MM.1S (cell line): ENCODE measurements around the gene MS4A15.

Source experiments
- DNase-seq: peaks from one replicate; pipeline ENCODE4 v3.0.0-alpha.2; 2015
- H2AFZ ChIP-seq: fragments of 300-600 bp; sonication (generic); 2 replicates; pipeline ENCODE4 v1.6.0; 2016; ENCODE audit warnings: antibody characterized with exemption, low read length
- H3F3A ChIP-seq: fragments of 300-600 bp; sonication (generic); 2 replicates; pipeline ENCODE4 v1.6.1; 2016; ENCODE audit warnings: mild to moderate bottlenecking, antibody characterized with exemption, low read length, moderate library complexity, mixed read lengths; ENCODE audit not compliant: insufficient read depth
- H3K27ac ChIP-seq: fragments of 300-600 bp; sonication (generic); 2 replicates; pipeline ENCODE4 v1.5.1; 2016; ENCODE audit warnings: mild to moderate bottlenecking, low read length
- H3K27me3 ChIP-seq: fragments of 300-600 bp; sonication (generic); replicated peaks from 2 replicates; pipeline ENCODE4 v1.6.0; 2016; ENCODE audit warnings: low read length; ENCODE audit not compliant: insufficient read depth
- H3K36me3 ChIP-seq: fragments of 300-600 bp; sonication (generic); replicated peaks from 2 replicates; pipeline ENCODE4 v1.6.1; 2016; ENCODE audit warnings: mild to moderate bottlenecking, low read length, mixed read lengths; ENCODE audit not compliant: insufficient read depth
- H3K4me1 ChIP-seq: fragments of 300-600 bp; sonication (generic); 2 replicates; pipeline ENCODE4 v1.6.1; 2016; ENCODE audit warnings: low read length, mixed read lengths
- H3K4me2 ChIP-seq: fragments of 300-600 bp; sonication (generic); 2 replicates; pipeline ENCODE4 v1.6.0; 2016; ENCODE audit warnings: low read depth, low read length
- H3K4me3 ChIP-seq: fragments of 300-600 bp; sonication (generic); 2 replicates; pipeline ENCODE4 v1.5.1; 2016; ENCODE audit warnings: low read length, mixed read lengths
- H3K79me2 ChIP-seq: fragments of 300-600 bp; sonication (generic); 2 replicates; pipeline ENCODE4 v1.6.1; 2016; ENCODE audit warnings: mixed run types, low read length, mixed read lengths
- H3K9ac ChIP-seq: fragments of 300-600 bp; sonication (generic); 2 replicates; pipeline ENCODE4 v1.6.1; 2016; ENCODE audit warnings: low read length, mixed read lengths
- H3K9me2 ChIP-seq: fragments of 300-600 bp; sonication (generic); replicated peaks from 2 replicates; pipeline ENCODE4 v1.6.1; 2016; ENCODE audit warnings: mild to moderate bottlenecking, low read length, mixed read lengths; ENCODE audit not compliant: insufficient read depth
- H3K9me3 ChIP-seq: fragments of 300-600 bp; sonication (generic); replicated peaks from 2 replicates; pipeline ENCODE4 v1.6.1; 2016; ENCODE audit warnings: mild to moderate bottlenecking, low read length, mixed read lengths; ENCODE audit not compliant: insufficient read depth
- H4K20me1 ChIP-seq: fragments of 300-600 bp; sonication (generic); 2 replicates; pipeline ENCODE4 v1.6.1; 2016; ENCODE audit warnings: mild to moderate bottlenecking, low read length, moderate library complexity, mixed read lengths; ENCODE audit not compliant: insufficient read depth
- CTCF ChIP-seq: fragments of 300-600 bp; sonication (generic); IDR thresholded peaks from 2 replicates; pipeline ENCODE4 v1.5.1; 2016; ENCODE audit warnings: antibody characterized with exemption, low read length, mixed read lengths
- EZH2 ChIP-seq: fragments of 300-600 bp; sonication (generic); optimal IDR thresholded peaks from 2 replicates; pipeline ENCODE3; 2017; ENCODE audit warnings: low read depth, mild to moderate bottlenecking, antibody characterized with exemption, low read length, mixed read lengths
- EZH2phosphoT487 ChIP-seq: fragments of 300-600 bp; sonication (generic); IDR thresholded peaks from 2 replicates; pipeline ENCODE4 v1.6.1; 2018; ENCODE audit warnings: antibody characterized with exemption, low read length

MS4A15 gene

GRCh38 chr11:60809691-60810090 is 53.0 kb downstream of the MS4A15 start:
- H3F3A ChIP-seq, result no peaks in the 10 kb centered on the region
- H3K79me2 ChIP-seq, result no peaks in the 10 kb centered on the region
- H2AFZ ChIP-seq, result no peak overlapping the region
- DNase-seq, result no peak
- no peak overlapping the region for H3K4me3 ChIP-seq
- no peaks in the 10 kb centered on the region for H3K27me3 ChIP-seq
- H3K36me3 ChIP-seq, result no peaks in the 10 kb centered on the region
- H3K9me2 ChIP-seq, result no peaks in the 10 kb centered on the region
- TF ChIP-seq CTCF (no peak), EZH2phosphoT487 (no peak), EZH2 (no peak)
- H3K9ac ChIP-seq, result no peak overlapping the region
- no peak overlapping the region for H3K4me2 ChIP-seq
- H4K20me1 ChIP-seq, result no peaks in the 10 kb centered on the region
- no peaks in the 10 kb centered on the region for H3K4me1 ChIP-seq
- no peaks in the 10 kb centered on the region for H3K9me3 ChIP-seq
- H3K27ac ChIP-seq, result no peak overlapping the region

GRCh38 chr11:60810151-60810550 is 53.5 kb downstream of the MS4A15 start:
- no peaks in the 10 kb centered on the region for H4K20me1 ChIP-seq
- H3K9ac ChIP-seq, result no peak overlapping the region
- H3K36me3 ChIP-seq, result no peaks in the 10 kb centered on the region
- H3K9me3 ChIP-seq, result no peaks in the 10 kb centered on the region
- H3K79me2 ChIP-seq, result no peaks in the 10 kb centered on the region
- no peak overlapping the region for H3K4me3 ChIP-seq
- H2AFZ ChIP-seq, result no peak overlapping the region
- no peaks in the 10 kb centered on the region for H3F3A ChIP-seq
- DNase-seq, result no peak
- no peaks in the 10 kb centered on the region for H3K9me2 ChIP-seq
- H3K4me2 ChIP-seq, result no peak overlapping the region
- TF ChIP-seq CTCF, result no peak
- TF ChIP-seq EZH2phosphoT487, result no peak
- TF ChIP-seq EZH2, result no peak
- no peak overlapping the region for H3K27ac ChIP-seq
- no peaks in the 10 kb centered on the region for H3K4me1 ChIP-seq
- H3K27me3 ChIP-seq, result no peaks in the 10 kb centered on the region

- Histone ChIP-seq H3K4me2 (no peak overlapping the region), H3F3A (no peaks in the 10 kb centered on the region), H3K4me3 (no peak overlapping the region), H3K27me3 (no peaks in the 10 kb centered on the region), H3K79me2 (no peaks in the 10 kb centered on the region), H3K4me1 (no peaks in the 10 kb centered on the region), H3K9ac (no peak overlapping the region), H3K27ac (no peak overlapping the region), H3K36me3 (no peaks in the 10 kb centered on the region), H3K9me3 (no peaks in the 10 kb centered on the region), H2AFZ (no peak overlapping the region), H4K20me1 (no peaks in the 10 kb centered on the region), H3K9me2 (no peaks in the 10 kb centered on the region)
- TF ChIP-seq EZH2, result no peak
- TF ChIP-seq EZH2phosphoT487, result no peak
- no peak for TF ChIP-seq CTCF
- no peak for DNase-seq
These were observed 53.9 kb downstream of the MS4A15 start for GRCh38 chr11:60810569-60810968.
